Loucy (cell line): ENCODE data around the gene FAF2.

ENCODE experiments used
- H2AFZ ChIP-seq: fragments of 200-600 bp; sonication (generic); 2 replicates; pipeline ENCODE4 v1.6.0; 2016; ENCODE audit warnings: antibody characterized with exemption, mild to moderate bottlenecking, low read length, moderate library complexity
- H3F3A ChIP-seq: fragments of 200-600 bp; 2 replicates; pipeline ENCODE4 v1.6.0; 2016; ENCODE audit warnings: antibody characterized with exemption, low read depth, mild to moderate bottlenecking
- H3K27me3 ChIP-seq: fragments of 200-600 bp; sonication (generic); 2 replicates; pipeline ENCODE4 v1.6.1; 2014; ENCODE audit warnings: low read length, mild to moderate bottlenecking; ENCODE audit not compliant: insufficient read depth, poor library complexity, severe bottlenecking
- H3K36me3 ChIP-seq: fragments of 200-600 bp; sonication (generic); 2 replicates; pipeline ENCODE4 v1.6.1; 2016; ENCODE audit warnings: low read length; ENCODE audit not compliant: insufficient read depth
- H3K4me1 ChIP-seq: fragments of 200-600 bp; sonication (generic); 2 replicates; pipeline ENCODE4 v1.5.1; 2014; ENCODE audit warnings: low read length, mild to moderate bottlenecking; ENCODE audit not compliant: insufficient read depth, poor library complexity, severe bottlenecking
- H3K4me2 ChIP-seq: fragments of 200-600 bp; sonication (generic); 2 replicates; pipeline ENCODE4 v1.6.0; 2014; ENCODE audit warnings: antibody characterized with exemption, low read length, low read depth, mild to moderate bottlenecking; ENCODE audit not compliant: poor library complexity, severe bottlenecking
- H3K4me3 ChIP-seq: fragments of 200-600 bp; sonication (generic); 2 replicates; pipeline ENCODE4 v1.5.1; 2014; ENCODE audit warnings: low read length, mild to moderate bottlenecking, mixed read lengths; ENCODE audit not compliant: poor library complexity, severe bottlenecking
- H3K79me2 ChIP-seq: fragments of 200-600 bp; sonication (generic); 2 replicates; pipeline ENCODE4 v1.6.1; 2014; ENCODE audit warnings: low read length; ENCODE audit not compliant: insufficient read depth
- H3K9ac ChIP-seq: fragments of 200-600 bp; sonication (generic); 2 replicates; pipeline ENCODE4 v1.6.0; 2014; ENCODE audit warnings: mild to moderate bottlenecking, low read depth, low read length, moderate library complexity; ENCODE audit not compliant: poor library complexity, severe bottlenecking
- H3K9me2 ChIP-seq: fragments of 200-600 bp; sonication (generic); replicated peaks from 2 replicates; pipeline ENCODE4 v1.6.1; 2016; ENCODE audit warnings: low read depth, low read length, mixed read lengths
- H3K9me3 ChIP-seq: fragments of 200-600 bp; sonication (generic); 2 replicates; pipeline ENCODE4 v1.6.1; 2014; ENCODE audit warnings: mild to moderate bottlenecking, antibody characterized with exemption, low read length, low read depth; ENCODE audit not compliant: insufficient read depth
- H4K20me1 ChIP-seq: fragments of 200-600 bp; sonication (generic); 2 replicates; pipeline ENCODE4 v1.6.0; 2014; ENCODE audit warnings: antibody characterized with exemption, low read length, mild to moderate bottlenecking; ENCODE audit not compliant: insufficient read depth, poor library complexity, severe bottlenecking
- EZH2phosphoT487 ChIP-seq: fragments of 200-600 bp; IDR thresholded peaks from 2 replicates; pipeline ENCODE4 v1.6.1; 2018; ENCODE audit warnings: antibody characterized with exemption, mild to moderate bottlenecking, moderate library complexity, borderline replicate concordance
- TF ChIP-seq, protein P1 (sequence below): fragments of 200-600 bp; sonication (generic); conservative IDR thresholded peaks from 2 replicates; pipeline ENCODE4 v1.5.1; 2014; ENCODE audit warnings: mild to moderate bottlenecking, antibody characterized with exemption, low read length

The FAF2 gene

DNA sequence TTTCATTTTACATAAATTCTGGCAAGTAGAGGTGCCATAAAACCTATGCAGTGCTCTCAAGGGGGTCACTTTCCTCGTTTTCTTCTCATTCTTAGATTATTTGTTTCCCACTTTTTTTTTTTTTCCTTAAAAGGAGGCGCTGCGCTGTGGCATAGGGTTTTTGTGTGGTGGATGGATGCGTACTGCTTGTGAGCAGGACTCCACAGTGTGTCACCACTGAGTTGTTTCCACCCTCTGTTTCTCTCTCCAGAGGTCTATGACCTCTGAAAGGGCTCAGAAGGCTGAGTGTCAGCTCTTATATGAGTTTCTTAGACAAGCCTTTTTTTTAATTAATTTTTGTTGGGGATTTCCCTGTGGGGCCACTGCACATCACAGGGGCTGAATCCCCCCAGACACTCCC is 18.2 kb upstream of the FAF2 start:
- no peaks in the 10 kb centered on the region for H3F3A ChIP-seq
- H3K79me2 ChIP-seq: no peaks in the 10 kb centered on the region
- peak overlapping the region; percentile 55; the same call in 1 of the 2 replicates for H2AFZ ChIP-seq
- no peaks in the 10 kb centered on the region for H3K36me3 ChIP-seq
- peak overlapping the region; percentile 51 for H3K4me2 ChIP-seq
- no peaks in the 10 kb centered on the region for H4K20me1 ChIP-seq
- H3K9me3 ChIP-seq: no peaks in the 10 kb centered on the region
- H3K4me3 ChIP-seq: peak overlapping the region; percentile 32
- TF ChIP-seq, protein P1, sequence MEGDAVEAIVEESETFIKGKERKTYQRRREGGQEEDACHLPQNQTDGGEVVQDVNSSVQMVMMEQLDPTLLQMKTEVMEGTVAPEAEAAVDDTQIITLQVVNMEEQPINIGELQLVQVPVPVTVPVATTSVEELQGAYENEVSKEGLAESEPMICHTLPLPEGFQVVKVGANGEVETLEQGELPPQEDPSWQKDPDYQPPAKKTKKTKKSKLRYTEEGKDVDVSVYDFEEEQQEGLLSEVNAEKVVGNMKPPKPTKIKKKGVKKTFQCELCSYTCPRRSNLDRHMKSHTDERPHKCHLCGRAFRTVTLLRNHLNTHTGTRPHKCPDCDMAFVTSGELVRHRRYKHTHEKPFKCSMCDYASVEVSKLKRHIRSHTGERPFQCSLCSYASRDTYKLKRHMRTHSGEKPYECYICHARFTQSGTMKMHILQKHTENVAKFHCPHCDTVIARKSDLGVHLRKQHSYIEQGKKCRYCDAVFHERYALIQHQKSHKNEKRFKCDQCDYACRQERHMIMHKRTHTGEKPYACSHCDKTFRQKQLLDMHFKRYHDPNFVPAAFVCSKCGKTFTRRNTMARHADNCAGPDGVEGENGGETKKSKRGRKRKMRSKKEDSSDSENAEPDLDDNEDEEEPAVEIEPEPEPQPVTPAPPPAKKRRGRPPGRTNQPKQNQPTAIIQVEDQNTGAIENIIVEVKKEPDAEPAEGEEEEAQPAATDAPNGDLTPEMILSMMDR: peak; percentile 25; the same call in 1 of the 2 replicates
- TF ChIP-seq EZH2phosphoT487: no peak
- H3K27me3 ChIP-seq: no peaks in the 10 kb centered on the region
- H3K9ac ChIP-seq: no peak overlapping the region
- H3K4me1 ChIP-seq: peaks cover 7% of the 10 kb centered on the region
- H3K9me2 ChIP-seq: no peaks in the 10 kb centered on the region

DNA sequence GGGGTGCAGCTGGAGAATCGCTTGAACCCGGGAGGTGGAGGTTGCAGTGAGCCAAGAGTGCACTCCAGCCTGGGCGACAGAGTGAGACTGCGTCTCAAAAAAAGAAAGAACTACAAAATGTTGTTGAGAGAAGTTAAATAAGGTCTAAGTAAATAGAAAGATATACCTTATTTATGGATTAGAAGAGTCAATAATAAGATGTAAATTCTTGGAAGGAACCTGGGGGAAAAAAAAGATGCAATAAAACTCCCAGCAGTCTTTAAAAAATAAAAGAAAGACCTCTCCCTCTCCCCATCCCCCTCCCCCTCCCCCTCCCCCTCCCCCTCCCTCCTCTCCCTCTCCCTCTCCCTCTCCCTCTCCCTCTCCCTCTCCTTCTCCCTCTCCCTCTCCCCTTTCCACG is 15.5 kb upstream of the FAF2 start:
- Histone ChIP-seq H4K20me1 (no peaks in the 10 kb centered on the region), H3K4me1 (peaks cover 7% of the 10 kb centered on the region), H3K4me3 (no peak overlapping the region), H3K79me2 (no peaks in the 10 kb centered on the region), H3K27me3 (no peaks in the 10 kb centered on the region), H3K9me3 (no peaks in the 10 kb centered on the region), H3F3A (no peaks in the 10 kb centered on the region), H3K4me2 (no peak overlapping the region), H3K9ac (no peak overlapping the region), H3K9me2 (no peaks in the 10 kb centered on the region), H2AFZ (no peak overlapping the region), H3K36me3 (no peaks in the 10 kb centered on the region)
- no peak for TF ChIP-seq EZH2phosphoT487
- TF ChIP-seq, protein P1: no peak

DNA sequence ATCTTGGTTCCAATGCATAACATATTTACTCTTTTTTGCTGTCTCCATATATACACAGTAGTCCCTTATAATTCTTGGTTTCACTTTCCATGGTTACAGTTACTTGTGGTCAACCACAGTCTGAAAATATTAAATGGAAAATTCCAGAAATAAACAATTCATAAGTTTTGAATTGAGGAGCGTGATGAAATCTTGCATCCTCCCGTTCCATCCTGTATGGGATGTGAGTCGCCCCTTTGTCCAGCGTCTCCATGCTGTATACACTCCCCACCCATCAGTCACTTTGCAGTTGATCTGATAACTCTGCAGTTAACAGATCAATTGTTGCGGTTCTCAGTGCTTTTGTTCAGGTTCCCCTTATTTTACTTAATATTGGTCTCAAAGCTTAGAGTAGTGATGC is 11.5 kb upstream of the FAF2 start:
- Histone ChIP-seq H2AFZ (no peak overlapping the region), H3K79me2 (no peaks in the 10 kb centered on the region), H3K4me1 (no peaks in the 10 kb centered on the region), H3K4me3 (no peak overlapping the region), H3K27me3 (no peaks in the 10 kb centered on the region), H3F3A (no peaks in the 10 kb centered on the region), H3K9ac (no peak overlapping the region), H3K9me2 (no peaks in the 10 kb centered on the region), H3K9me3 (no peaks in the 10 kb centered on the region), H3K36me3 (no peaks in the 10 kb centered on the region), H3K4me2 (peak overlapping the region; percentile 31), H4K20me1 (no peaks in the 10 kb centered on the region)
- TF ChIP-seq EZH2phosphoT487: no peak
- TF ChIP-seq, protein P1: no peak
